ENCODE measurements around the gene ATP13A5.

ATP13A5 gene

DNA sequence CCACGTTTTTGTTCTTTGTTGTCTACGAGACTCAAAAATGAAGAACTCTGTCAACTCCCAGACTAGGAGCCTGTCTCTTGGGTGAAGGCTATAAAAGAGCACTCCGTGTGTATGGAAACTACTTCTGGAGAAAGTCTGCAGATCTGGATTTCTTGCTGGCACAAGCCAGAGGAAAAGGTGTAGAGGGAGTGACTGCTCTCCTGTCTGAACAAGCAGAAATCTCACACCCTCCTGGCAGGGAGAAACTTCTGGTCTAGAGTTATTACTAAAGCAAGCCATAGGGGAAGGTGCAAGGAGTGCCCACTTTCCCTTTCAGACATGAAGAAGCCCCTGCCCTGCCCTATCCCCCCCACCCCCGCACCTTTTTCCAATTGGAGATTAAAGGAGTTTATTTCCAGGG, 128.1 kb downstream of the ATP13A5 start:
- no peak for DNase-seq

DNA sequence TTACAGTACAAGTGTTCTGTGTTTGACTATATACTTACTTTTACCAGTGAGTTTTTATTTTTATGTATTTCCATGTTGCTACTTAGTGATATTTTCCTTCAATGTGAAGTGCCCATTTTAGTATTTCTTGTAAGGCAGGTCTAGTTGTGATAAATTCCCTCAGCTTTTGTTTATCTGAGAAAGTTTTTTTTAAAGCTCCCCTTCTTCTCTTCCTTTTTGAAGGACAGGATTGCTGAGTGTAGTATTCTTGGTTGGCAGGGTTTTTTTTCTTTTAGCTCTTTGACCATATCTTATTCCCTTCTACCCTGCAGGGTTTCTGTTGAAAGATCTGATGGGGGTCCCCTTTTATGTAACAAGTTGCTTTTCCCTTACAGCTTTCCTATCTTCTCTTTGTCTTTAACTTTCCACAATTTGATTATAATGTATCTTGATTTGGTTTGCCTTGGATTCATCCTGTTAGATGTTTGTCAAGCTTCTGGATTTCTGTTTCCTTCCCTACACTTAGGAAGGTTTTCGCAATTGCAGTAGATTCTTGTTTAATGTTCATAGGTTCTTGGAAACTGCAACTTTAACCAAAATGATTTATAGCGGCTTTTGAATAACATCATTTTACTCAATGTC, 129.6 kb downstream of the ATP13A5 start:
- no peak for DNase-seq

DNA sequence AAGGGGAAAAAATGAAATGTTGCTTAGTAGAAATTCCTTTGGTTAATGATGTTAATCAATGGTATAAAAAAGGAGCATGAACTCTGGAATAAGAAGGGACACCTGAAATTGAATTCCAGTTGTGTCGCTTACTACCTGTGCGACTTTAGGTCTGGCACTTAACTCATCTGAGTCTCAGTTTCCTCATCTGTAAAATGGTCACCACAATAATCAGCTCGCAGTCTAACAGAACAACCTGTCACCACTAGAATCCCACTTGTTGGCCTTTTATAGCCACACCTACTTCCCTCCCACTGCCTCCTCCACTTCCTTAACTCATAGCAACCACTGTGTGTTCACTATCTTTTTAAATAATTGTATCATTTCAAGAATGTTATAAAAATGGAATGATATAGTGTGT, 135.0 kb downstream of the ATP13A5 start:
- DNase-seq, result no peak

DNA sequence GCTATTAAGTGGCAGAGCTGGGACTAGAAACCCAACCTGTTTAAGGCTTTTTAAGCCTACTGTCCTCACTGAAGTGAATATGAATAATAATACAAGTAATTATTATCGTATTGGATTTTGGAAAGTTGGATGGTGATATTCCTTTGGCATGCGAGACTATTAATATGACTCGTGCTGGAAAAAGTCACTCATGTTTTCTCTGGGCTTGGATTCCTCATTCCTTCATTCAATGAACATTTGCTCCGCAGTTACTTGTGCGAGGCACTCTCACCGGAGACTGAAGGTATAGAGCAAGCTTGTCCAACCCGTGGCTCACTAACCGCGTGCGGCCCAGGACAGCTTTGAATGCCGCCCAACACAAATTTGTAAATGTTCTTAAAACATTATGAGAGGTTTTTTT, 136.8 kb downstream of the ATP13A5 start:
- DNase-seq, result no peak

DNA sequence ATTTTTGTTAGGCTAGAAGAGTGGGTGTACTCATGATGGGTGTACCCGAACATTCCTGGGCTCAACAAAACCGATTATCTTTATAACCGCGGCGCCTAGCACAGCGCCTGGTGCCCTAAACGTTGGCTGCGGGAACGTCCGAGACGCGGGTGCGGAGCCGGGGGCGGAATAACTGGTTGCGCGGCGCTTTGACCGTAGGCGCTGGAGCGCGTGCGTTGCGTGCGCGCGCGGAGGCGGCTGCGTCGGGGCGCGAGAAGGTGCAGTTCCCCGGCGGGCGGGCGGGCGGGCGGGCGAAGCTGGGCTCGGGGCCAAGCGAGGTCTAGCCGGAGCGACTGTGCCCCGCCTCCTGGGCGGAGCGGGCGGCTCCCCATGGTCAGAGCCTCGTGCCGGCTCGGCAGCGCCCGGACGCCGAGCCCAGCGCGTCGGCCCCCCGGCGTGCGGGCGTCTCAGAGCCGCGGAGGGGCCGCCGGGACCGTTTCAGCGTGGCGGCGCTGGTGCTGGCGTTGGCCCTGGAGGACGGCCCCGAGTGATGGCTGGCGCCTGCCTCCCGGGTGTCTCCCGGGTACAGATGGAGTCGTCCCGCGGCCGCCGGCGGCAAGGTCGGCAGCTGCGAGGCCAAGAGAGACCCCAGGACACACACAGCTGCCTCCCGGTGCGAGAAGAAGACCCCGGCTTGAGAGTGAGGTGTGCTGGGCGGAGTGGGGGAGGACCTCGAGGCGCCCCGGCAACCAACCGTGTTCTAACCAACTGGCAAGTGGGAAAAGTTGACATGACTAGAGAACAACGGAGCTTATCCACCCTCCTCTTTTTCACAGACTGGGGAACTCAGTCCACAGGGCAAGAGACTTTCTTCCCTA, 137.5 kb downstream of the ATP13A5 start, which contains the start of gene PLAAT1:
PLAAT1 (plus strand) TSS at position 373 of the 857 bp plus-strand sequence. CDS start 14,429 bp downstream, outside the sequence.
- peak; percentile 34 for DNase-seq

DNA sequence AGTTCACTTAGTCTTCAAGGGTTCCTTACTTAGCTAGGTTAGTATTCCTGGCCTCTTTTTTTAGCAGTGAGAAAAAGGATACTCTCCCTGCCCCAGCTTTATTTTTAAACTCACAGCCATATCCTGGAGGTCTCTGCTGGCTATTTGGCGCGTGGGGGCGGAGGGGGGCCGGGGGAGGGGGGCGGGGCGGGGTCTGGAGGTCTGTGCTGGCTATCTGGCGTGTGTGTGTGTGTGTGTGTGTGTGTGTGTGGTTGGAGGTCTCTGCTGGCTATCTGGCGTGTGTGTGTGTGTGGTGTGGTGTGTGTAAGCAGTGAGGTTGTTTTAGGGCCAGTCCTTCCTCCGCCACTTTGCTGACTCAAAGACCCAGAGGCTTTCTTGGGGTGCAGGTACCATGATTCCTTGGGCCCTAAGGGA, 138.1 kb downstream of the ATP13A5 start:
- no peak for DNase-seq

DNA sequence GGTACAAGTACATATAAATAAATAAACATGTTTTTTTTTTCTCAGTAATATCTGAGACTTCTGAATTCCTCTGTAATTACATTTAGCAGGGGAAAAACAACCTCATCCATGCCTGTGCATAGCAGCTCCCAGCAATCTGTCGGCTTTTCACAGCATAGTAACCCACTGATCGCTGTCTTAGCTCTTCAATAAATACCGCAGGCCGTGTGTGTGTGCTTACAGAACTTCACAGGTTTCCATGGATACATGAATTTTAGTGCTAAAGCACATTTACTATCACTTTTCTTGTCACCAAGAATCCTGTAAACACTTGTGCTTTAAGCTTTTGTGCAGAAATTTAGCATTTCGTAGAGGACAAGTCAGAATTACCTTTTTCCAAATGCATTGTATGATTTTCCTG, 141.5 kb downstream of the ATP13A5 start:
- no peak for DNase-seq

- no peak for DNase-seq
These were observed 142.0 kb downstream of the ATP13A5 start for GRCh38 chr3:193236599-193236998.

GRCh38 chr3:193231201-193231600, 147.4 kb downstream of the ATP13A5 start:
- DNase-seq, result no peak

DNA sequence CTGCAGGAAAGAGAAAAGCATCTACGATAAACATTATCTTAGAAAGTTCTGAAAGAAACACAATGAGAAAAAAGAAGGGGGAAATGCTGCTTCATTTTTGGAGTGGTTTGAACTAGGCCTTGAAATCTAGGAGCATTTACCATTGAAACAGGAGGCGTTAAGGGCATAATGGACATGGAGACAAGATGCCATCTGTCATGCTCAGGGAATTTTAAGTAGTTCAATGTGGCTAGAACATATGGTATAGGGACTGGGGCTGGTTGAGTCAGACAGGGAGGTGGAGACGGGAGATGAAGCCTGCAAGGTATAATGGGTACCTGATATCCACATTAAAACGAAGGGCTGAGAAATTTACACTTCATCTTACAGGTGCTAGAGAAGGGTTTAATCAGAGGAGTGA, 147.9 kb downstream of the ATP13A5 start:
- DNase-seq, result no peak

DNA sequence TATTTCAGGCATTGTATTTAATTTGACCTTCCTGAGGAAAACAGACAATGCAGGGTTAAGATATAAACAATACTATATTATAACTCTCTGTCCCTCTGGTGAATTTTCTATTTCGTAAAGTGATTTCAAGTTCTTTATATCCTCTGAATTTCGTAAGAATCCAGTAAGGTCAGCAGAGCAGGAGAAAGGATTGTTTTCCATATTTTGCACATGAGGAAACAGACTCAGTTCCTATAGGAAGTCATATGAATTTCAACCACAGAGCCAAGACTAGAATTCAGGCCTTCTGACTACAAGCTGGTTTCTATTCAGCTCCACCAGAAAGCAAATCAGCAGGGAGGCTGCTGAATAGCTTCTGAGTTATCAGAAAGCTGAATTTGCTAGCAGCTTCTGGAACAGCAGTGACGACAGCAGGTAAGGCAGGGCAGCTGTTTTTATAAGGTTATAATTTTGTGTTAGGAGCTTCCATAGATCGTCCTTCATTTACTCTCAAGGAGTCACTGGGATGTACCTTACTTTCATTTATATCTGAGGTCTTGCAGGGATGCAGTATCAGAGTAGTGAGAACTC, 148.6 kb downstream of the ATP13A5 start:
- no peak for DNase-seq

- DNase-seq, result no peak
These were observed 150.3 kb downstream of the ATP13A5 start for GRCh38 chr3:193228206-193228605.

DNA sequence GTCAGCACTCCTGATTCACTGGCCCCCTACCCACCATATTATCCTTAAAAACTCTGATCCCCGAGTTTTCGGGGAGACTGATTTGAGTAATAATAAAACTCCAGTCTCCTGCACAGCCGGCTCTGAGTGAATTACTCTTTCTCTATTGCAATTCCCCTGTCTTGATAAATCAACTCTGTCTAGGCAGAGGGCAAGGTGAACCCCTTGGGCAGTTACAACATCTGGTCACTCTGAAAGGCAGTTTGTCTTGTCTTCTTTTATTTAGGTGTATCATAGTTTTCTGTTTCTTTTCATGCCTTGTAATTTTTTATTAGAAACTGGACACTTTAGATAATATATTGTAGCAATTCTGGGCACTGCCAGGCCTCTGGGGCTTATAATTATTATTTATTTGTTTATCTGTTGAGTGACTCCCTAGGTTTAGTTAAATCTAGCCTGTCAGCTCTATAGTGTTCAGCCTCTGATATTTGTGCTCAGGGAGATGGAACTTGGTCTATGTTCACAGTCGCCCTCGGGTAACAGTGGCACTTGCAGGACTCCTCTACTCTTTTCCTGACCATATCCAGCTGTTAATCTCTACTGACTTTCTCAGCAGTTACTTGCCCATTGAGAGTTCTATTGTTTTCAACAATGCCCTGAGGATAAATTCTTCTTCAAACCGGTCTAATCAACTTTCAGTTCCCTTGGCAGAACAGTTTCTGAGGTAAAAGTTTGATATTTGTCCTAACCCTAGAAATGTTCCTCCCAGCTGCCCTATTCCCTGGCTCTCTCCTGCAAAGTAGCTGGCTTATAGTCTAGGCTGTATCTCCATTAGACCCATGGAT, 153.0 kb downstream of the ATP13A5 start:
- DNase-seq, result no peak

All from activated CD4-positive, alpha-beta T cell treated with anti-CD3 and anti-CD28 coated beads, Interleukin-10, Interleukin-2, amounts not matched to agents 100 ng/mL and 50 ng/mL, durations not matched to agents 16 hours and 8 hours (primary cell).